ENCODE measurements around the gene ZNF296. TPM values are rescaled to one million over a fixed set of nuclear protein-coding genes. Genes with fewer than 3 reads are reported as not detected.
"Not testable (repeated sequence)": the region's sequence is repeated elsewhere in the genome, so short reads cannot be mapped to it uniquely, and the experiment has no call there.

Gene ZNF296
- polyA plus RNA-seq, 1 donor from 2014 or later: 1.4 TPM

DNA sequence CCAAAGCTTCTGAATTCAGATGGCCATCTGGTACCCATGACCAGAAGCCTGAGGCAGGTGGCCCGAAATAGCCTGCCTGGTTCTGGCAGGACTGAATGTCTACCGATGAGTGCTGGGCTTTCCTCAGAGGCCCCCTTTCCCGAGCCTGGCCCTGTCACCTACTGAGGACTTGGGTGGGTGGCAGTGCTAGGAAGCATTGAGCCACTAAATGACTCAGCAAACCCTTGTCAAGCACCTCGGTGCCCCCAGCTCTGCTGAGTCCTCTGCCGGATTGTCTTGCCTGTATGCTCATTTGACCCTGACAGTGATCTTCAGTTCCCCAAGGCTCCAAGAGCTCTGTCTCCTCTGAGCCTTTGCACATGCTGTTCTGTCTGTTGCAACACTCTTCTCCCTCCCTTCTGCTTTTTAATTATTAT is 34.6 kb upstream of the ZNF296 start:
- Histone ChIP-seq H3K27me3 (ENCODE audit: insufficient read depth, low read depth, low read length) (no peaks in the 10 kb centered on the region), H3K4me3 (ENCODE audit: low read length) (no peak overlapping the region), H3K9ac (ENCODE audit: low read length) (no peak overlapping the region), H3K9me2 (ENCODE audit: insufficient read depth, low read length) (no peaks in the 10 kb centered on the region), H3K79me2 (replicated peaks; ENCODE audit: insufficient read depth, low read length) (peaks cover 38% of the 10 kb centered on the region), H4K20me1 (ENCODE audit: insufficient read depth) (no peaks in the 10 kb centered on the region), H2AFZ (ENCODE audit: low read depth, low read length) (no peak overlapping the region), H3K9me3 (ENCODE audit: low read length) (no peaks in the 10 kb centered on the region), H3K27ac (ENCODE audit: low read length) (no peak overlapping the region), H3K4me2 (ENCODE audit: low read length) (no peak overlapping the region), H3K36me3 (ENCODE audit: insufficient read depth, low read length) (no peaks in the 10 kb centered on the region), H3F3A (ENCODE audit: insufficient read depth, low read length, poor library complexity, severe bottlenecking) (no peaks in the 10 kb centered on the region)
- no peak for TF ChIP-seq CTCF (IDR thresholded peaks at IDR 0.05; ENCODE audit: poor library complexity, severe bottlenecking)
- TF ChIP-seq EP300 (conservative IDR thresholded peaks at IDR 0.05; ENCODE audit: poor library complexity, severe bottlenecking): no peak
- no peak for TF ChIP-seq REST (IDR thresholded peaks at IDR 0.05; ENCODE audit: borderline replicate concordance)
- TF ChIP-seq SMC3 (conservative IDR thresholded peaks at IDR 0.05; ENCODE audit: poor library complexity): no peak
- TF ChIP-seq RAD21 (conservative IDR thresholded peaks at IDR 0.05): no peak
- no peak for TF ChIP-seq TAF1 (IDR thresholded peaks at IDR 0.05; ENCODE audit: low read depth)
- TF ChIP-seq MXI1 (conservative IDR thresholded peaks at IDR 0.05; ENCODE audit: poor library complexity, severe bottlenecking): no peak

DNA sequence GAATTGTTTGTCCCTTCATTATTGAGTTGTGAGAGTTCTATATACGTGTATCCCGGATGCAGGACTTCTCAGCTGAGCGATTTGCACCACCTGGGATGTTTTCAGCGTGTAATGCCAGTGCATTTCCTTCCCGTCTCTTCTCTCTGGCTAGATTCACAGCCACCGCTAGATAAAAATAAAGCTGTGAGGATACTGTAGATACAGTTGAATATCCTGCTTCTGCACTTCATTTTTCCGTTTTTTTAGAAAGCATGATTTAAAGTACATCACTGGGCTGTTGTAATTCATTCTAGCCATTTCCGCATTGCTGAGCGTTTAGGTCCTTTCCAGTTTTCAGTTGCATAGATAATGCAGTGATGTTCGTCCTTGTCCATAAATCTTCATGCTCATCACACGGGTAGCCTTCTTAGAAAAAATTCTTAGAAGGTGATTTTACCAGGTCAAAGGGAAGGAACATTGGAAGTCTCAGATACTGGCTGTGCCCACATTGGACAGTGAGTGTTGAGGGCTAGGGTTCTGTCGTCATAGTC is 31.4 kb upstream of the ZNF296 start:
- no peaks in the 10 kb centered on the region for H3K27me3 ChIP-seq (ENCODE audit: insufficient read depth, low read depth, low read length)
- H3K79me2 ChIP-seq (replicated peaks; ENCODE audit: insufficient read depth, low read length): peaks cover 33% of the 10 kb centered on the region
- H3K4me2 ChIP-seq (ENCODE audit: low read length): no peak overlapping the region
- H4K20me1 ChIP-seq (ENCODE audit: insufficient read depth): peaks cover 3% of the 10 kb centered on the region
- no peaks in the 10 kb centered on the region for H3K9me3 ChIP-seq (ENCODE audit: low read length)
- no peak overlapping the region for H3K9ac ChIP-seq (ENCODE audit: low read length)
- no peaks in the 10 kb centered on the region for H3F3A ChIP-seq (ENCODE audit: insufficient read depth, low read length, poor library complexity, severe bottlenecking)
- no peak overlapping the region for H3K4me3 ChIP-seq (ENCODE audit: low read length)
- H3K36me3 ChIP-seq (ENCODE audit: insufficient read depth, low read length): no peaks in the 10 kb centered on the region
- no peak overlapping the region for H3K27ac ChIP-seq (ENCODE audit: low read length)
- H3K9me2 ChIP-seq (ENCODE audit: insufficient read depth, low read length): no peaks in the 10 kb centered on the region
- TF ChIP-seq TAF1 (IDR thresholded peaks at IDR 0.05; ENCODE audit: low read depth): no peak
- TF ChIP-seq EZH2 (IDR thresholded peaks at IDR 0.05; ENCODE audit: borderline replicate concordance, insufficient read depth, low read length, poor library complexity, severe bottlenecking): no peak
- TF ChIP-seq RAD21 (conservative IDR thresholded peaks at IDR 0.05): no peak
- no peak for TF ChIP-seq CTCF (IDR thresholded peaks at IDR 0.05; ENCODE audit: poor library complexity, severe bottlenecking)
- no peak for TF ChIP-seq EP300 (conservative IDR thresholded peaks at IDR 0.05; ENCODE audit: poor library complexity, severe bottlenecking)
- no peak for TF ChIP-seq MXI1 (conservative IDR thresholded peaks at IDR 0.05; ENCODE audit: poor library complexity, severe bottlenecking)
- TF ChIP-seq POLR2AphosphoS5 (IDR thresholded peaks at IDR 0.05): no peak
- no peak for TF ChIP-seq REST (IDR thresholded peaks at IDR 0.05; ENCODE audit: borderline replicate concordance)
- no peak for TF ChIP-seq SMC3 (conservative IDR thresholded peaks at IDR 0.05; ENCODE audit: poor library complexity)
- no peak overlapping the region for H2AFZ ChIP-seq (ENCODE audit: low read depth, low read length)

DNA sequence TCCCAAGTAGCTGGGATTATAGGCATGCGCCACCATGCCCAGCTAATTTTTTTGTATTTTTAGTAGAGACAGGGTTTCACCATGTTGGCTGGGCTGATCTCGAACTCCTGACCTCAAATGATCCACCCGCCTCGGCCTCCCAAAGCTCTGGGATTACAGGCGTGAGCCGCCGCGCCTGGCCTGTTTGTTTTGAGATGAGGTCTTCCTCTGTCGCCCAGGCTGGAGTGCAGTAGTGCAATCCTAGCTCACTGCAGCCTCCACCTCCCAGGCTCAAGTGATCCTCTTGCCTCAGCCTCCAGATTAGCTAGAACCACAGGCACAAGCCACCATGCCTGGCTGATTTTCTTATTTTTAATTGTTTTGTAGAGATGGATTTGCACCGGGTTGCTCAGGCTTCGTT is 30.1 kb upstream of the ZNF296 start:
- not testable (repeated sequence) for H3K27ac ChIP-seq (ENCODE audit: low read length); H3K9me3 ChIP-seq (ENCODE audit: low read length); H3K9me2 ChIP-seq (ENCODE audit: insufficient read depth, low read length); H3K4me2 ChIP-seq (ENCODE audit: low read length); H3K36me3 ChIP-seq (ENCODE audit: insufficient read depth, low read length); H2AFZ ChIP-seq (ENCODE audit: low read depth, low read length); H3K9ac ChIP-seq (ENCODE audit: low read length); H4K20me1 ChIP-seq (ENCODE audit: insufficient read depth); H3K4me3 ChIP-seq (ENCODE audit: low read length); H3K27me3 ChIP-seq (ENCODE audit: insufficient read depth, low read depth, low read length); H3F3A ChIP-seq (ENCODE audit: insufficient read depth, low read length, poor library complexity, severe bottlenecking)
- peaks cover 43% of the 10 kb centered on the region for H3K79me2 ChIP-seq (replicated peaks; ENCODE audit: insufficient read depth, low read length)

All from neural cell (in vitro differentiated cells).